AG10803 (cell line): ENCODE data around the gene SPAG17.

Source experiments
- DNase-seq: peaks from one replicate; pipeline ENCODE4 v3.0.0; 2010; ENCODE audit warnings: low read depth
- H3K4me3 ChIP-seq: 2 replicates; pipeline ENCODE4 v1.5.1; 2011; ENCODE audit warnings: mild to moderate bottlenecking, low read length, control low read depth
- TF ChIP-seq, protein P1 (sequence below): conservative IDR thresholded peaks from 2 replicates; pipeline ENCODE4 v1.5.1; 2011; ENCODE audit warnings: mild to moderate bottlenecking, low read length, control low read depth, inconsistent platforms

Gene SPAG17

DNA sequence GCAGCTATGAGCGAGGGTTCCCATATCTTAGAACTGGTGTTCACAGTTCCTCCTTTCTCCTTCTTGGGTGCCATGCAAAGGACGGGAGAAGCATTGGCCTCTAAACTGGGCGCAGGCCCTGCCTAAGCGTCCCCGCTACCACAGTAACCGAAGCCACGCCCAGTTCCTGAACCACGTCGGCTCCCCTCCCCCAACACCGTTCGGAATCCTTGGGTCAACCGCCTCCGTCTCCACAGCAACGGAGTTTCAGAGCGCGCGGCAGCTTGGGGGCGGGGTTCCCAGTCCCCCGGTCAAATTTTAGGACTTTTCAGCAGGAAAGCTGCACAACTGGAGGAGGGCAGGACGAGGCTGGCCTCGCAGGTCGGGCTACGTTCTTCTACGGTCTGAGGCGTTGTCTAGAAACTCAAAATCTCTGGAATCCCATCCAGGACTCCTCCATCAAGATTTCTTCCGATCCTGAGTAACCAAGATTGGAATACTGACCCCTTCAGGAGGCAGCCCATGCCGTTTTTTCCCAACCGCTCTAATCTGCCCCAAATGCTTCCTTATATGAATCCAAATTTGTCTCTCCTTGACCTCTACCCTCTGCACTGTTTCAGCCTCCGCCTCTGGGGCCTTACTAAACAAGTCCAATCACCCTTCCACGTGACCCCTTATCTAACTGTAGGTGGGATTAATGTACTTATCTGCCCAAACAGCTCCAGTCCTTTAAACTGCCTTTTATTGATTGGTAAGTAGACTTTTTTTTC lies at the start of gene SPAG17:
Gene SPAG17, minus strand, starts transcription at position 145 of the 749 bp plus-strand sequence. Its CDS starts 71 bp downstream, at position 74.
- peak; percentile 41 for DNase-seq
- TF ChIP-seq, protein P1, sequence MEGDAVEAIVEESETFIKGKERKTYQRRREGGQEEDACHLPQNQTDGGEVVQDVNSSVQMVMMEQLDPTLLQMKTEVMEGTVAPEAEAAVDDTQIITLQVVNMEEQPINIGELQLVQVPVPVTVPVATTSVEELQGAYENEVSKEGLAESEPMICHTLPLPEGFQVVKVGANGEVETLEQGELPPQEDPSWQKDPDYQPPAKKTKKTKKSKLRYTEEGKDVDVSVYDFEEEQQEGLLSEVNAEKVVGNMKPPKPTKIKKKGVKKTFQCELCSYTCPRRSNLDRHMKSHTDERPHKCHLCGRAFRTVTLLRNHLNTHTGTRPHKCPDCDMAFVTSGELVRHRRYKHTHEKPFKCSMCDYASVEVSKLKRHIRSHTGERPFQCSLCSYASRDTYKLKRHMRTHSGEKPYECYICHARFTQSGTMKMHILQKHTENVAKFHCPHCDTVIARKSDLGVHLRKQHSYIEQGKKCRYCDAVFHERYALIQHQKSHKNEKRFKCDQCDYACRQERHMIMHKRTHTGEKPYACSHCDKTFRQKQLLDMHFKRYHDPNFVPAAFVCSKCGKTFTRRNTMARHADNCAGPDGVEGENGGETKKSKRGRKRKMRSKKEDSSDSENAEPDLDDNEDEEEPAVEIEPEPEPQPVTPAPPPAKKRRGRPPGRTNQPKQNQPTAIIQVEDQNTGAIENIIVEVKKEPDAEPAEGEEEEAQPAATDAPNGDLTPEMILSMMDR = peak; percentile 51
- peak within 1 kb of the TSS; percentile 52 for H3K4me3 ChIP-seq

DNA sequence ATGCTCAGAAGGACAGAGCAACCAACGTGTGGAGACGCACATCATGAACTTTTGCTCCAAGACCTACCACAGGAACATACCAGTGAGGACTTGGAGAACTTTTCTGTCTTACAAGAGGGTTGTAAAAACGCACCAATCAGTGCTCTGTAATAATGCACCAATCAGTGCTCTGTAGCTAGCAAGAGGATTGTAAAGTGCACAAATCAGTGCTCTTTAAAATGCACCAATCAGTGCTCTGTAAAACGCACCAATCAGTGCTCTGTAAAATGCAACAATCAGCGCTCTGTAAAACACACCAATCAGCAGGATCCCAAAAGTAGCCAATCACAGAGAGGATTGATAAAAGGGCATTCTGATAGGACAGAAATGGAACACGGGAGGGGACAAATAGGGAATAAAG lies 40.4 kb upstream of the SPAG17 start:
- TF ChIP-seq, protein P1 = no peak
- DNase-seq = no peak
- no peak overlapping the region for H3K4me3 ChIP-seq

DNA sequence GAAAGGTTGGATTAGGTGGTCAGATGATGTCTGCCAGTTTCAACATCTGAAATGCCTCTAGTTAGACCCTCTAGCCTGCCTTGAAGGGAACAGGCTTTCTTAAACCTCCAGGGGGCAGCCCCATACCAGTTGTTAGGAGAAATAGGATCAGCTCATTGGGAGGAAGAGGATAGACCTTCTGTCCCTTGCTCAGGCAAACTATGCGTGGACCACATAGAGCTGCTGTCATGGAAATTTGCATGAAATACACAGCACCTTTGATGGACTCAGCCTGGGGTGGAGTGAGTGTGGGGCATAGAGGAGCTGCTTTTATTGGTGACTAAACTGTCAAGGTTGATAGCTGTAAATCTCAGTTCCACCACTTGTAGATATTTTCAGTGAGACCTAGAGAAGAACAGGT lies 38.4 kb upstream of the SPAG17 start:
- peak; percentile 38 for DNase-seq
- H3K4me3 ChIP-seq = no peak overlapping the region
- TF ChIP-seq, protein P1 = peak; percentile 74

- H3K4me3 ChIP-seq = no peak overlapping the region
- no peak for DNase-seq
- TF ChIP-seq, protein P1 = no peak
Observed at GRCh38 chr1:118219438-118219837, 34.4 kb upstream of the SPAG17 start.

- H3K4me3 ChIP-seq = no peak overlapping the region
- TF ChIP-seq, protein P1 = no peak
- DNase-seq = peak; percentile 2
Observed at GRCh38 chr1:118217141-118217838, 32.3 kb upstream of the SPAG17 start.

DNA sequence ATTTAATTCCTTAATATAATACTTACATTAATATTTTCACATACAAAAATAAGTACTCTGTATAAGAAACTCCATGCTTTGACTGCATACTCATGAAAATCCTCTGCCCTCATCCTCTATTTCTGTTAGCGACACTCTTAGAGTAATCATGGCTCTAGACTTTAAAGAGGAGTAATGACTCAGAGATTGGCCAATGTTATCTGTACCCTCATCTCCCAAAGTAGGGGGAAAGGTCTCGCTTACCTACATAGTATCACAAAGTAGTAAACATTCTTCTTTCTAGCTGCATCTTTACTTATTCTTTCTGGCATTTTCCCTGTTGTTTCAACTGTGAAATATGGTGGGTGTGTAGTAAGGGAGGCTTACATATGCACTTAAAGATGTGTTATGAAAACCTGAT lies 29.8 kb upstream of the SPAG17 start:
- H3K4me3 ChIP-seq = no peak overlapping the region
- no peak for DNase-seq
- TF ChIP-seq, protein P1 = no peak

DNA sequence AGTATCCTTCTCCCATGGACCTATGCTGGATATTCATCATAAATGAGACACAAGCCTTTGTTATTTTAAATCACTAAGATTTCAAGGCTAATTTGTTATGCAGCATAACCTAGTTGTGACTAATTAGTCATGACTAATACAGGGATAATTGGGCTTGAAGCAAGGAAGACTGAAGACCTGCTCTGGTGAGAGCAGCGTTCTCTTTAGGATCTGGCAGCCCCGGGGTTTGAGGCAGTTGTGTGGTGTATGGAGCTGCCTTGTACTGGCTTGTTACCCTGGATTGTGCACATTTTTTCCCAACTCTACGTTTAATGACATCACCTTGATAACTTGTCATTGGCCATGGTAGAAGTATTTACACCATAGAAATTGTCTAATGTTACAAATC lies 25.7 kb upstream of the SPAG17 start:
- no peak for DNase-seq
- H3K4me3 ChIP-seq = no peak overlapping the region
- TF ChIP-seq, protein P1 = no peak
